K562 (cell line): ENCODE results near the gene MYMX. TPM values are rescaled to one million over a fixed set of nuclear protein-coding genes. Genes with fewer than 3 reads are reported as not detected.

ENCODE experiments used
- CCAR2 ChIP-seq: fragments of 200-400 bp; formaldehyde crosslinking; IDR thresholded peaks from 2 replicates; pipeline ENCODE4 v1.6.1; 2017; ENCODE audit warnings: mild to moderate bottlenecking, low read depth, low read length
- E4F1 ChIP-seq: fragments of 250-450 bp; sonication (Bioruptor Pico); IDR thresholded peaks from 2 replicates; pipeline ENCODE4 v1.5.0; 2021; ENCODE audit warnings: mild to moderate bottlenecking, borderline replicate concordance
- ETV1 ChIP-seq: fragments of 450-650 bp; conservative IDR thresholded peaks from 2 replicates; pipeline ENCODE4 v1.6.1; 2016; ENCODE audit warnings: missing genetic modification characterization, control low read depth, low read depth, missing compliant biosample characterization
- EZH2 ChIP-seq: IDR thresholded peaks from 2 replicates; pipeline ENCODE4 v1.6.1; 2012; ENCODE audit warnings: low read depth, mild to moderate bottlenecking, inconsistent platforms, low read length, borderline replicate concordance
- FOXM1 ChIP-seq, 2 experiments: fragments of 450-650 bp in 1 of 2; sonication (generic) in 1 of 2; formaldehyde crosslinking in 1 of 2; IDR thresholded peaks; 2 replicates each; pipeline versions ENCODE4 v1.6.1 to v1.9.0; 2017 to 2022; ENCODE audit warnings: low read depth in 2 of 2, mild to moderate bottlenecking in 2 of 2, missing genetic modification reagents in 1 of 2, moderate library complexity in 1 of 2
- GTF2F1 ChIP-seq: IDR thresholded peaks from 2 replicates; pipeline ENCODE4 v1.6.1; 2011; ENCODE audit warnings: low read depth, low read length, improper control_type of control experiment
- ILF3 ChIP-seq: fragments of 450-650 bp; IDR thresholded peaks from 2 replicates; pipeline ENCODE4 v1.6.1; 2018; ENCODE audit warnings: antibody characterized with exemption, mild to moderate bottlenecking, moderate library complexity, borderline replicate concordance
- IRF9 ChIP-seq: fragments of 450-650 bp; IDR thresholded peaks from 2 replicates; pipeline ENCODE4 v1.6.1; 2016; ENCODE audit warnings: missing biosample characterization, missing genetic modification characterization
- KAT7 ChIP-seq: sonication (generic); formaldehyde crosslinking; IDR thresholded peaks from 2 replicates; pipeline ENCODE4 v1.8.0; 2022; ENCODE audit warnings: missing genetic modification reagents, mild to moderate bottlenecking, borderline replicate concordance
- KDM5B ChIP-seq: fragments of 200-600 bp; sonication (generic); IDR thresholded peaks from 2 replicates; pipeline ENCODE4 v1.6.1; 2012; ENCODE audit warnings: low read depth, mild to moderate bottlenecking, moderate library complexity, low read length, control low read depth, inconsistent platforms; ENCODE audit not compliant: insufficient replicate concordance
- KLF10 ChIP-seq: fragments of 250-450 bp; sonication (Bioruptor Pico); IDR thresholded peaks from 2 replicates; pipeline ENCODE4 v1.6.1; 2021; ENCODE audit warnings: matching md5 sums
- KLF16 ChIP-seq: IDR thresholded peaks from 2 replicates; pipeline ENCODE4 v1.6.1; 2016; ENCODE audit warnings: antibody characterized with exemption
- MTA3 ChIP-seq: fragments of 450-650 bp; formaldehyde crosslinking; IDR thresholded peaks from 2 replicates; pipeline ENCODE4 v1.6.1; 2017; ENCODE audit warnings: mild to moderate bottlenecking, borderline replicate concordance
- SNIP1 ChIP-seq: fragments of 450-650 bp; IDR thresholded peaks from 2 replicates; pipeline ENCODE4 v1.7.1; 2017; ENCODE audit warnings: low read depth, mild to moderate bottlenecking
- ZNF395 ChIP-seq: fragments of 200-800 bp; sonication (Bioruptor generic); IDR thresholded peaks from 2 replicates; pipeline ENCODE4 v1.6.1; 2017; ENCODE audit warnings: missing genetic modification characterization, missing compliant biosample characterization
- ZNF583 ChIP-seq: fragments of 250-450 bp; sonication (Bioruptor Pico); IDR thresholded peaks from 2 replicates; pipeline ENCODE4 v1.4.0; 2020
- ZNF696 ChIP-seq: fragments of 250-450 bp; sonication (Bioruptor Pico); conservative IDR thresholded peaks from 2 replicates; pipeline ENCODE4 v1.4.0; 2020; ENCODE audit warnings: mild to moderate bottlenecking, moderate library complexity
- ZNF707 ChIP-seq: fragments of 250-450 bp; sonication (Bioruptor Pico); conservative IDR thresholded peaks from 2 replicates; pipeline ENCODE4 v1.8.0; 2022; ENCODE audit warnings: inconsistent platforms, mild to moderate bottlenecking, moderate library complexity
- polyA plus RNA-seq, 8 experiments: library from polyadenylated mRNA; depleted of rRNA in 4 of 8; stranded (reverse) in 5 of 8; unstranded in 3 of 8; fragments of >200 nt; fragmentation: Nextera tagmentation in 2 of 8; fragmentation: Illumina TruSeq in 1 of 8; extraction: Ambion mirVana in 2 of 8; extraction: Trizol in 1 of 8; gene quantifications; 2 replicates each; pipeline versions ENCODE4 v1.2.1 to v1.2.3, GENCODE V29; 2011 to 2014; ENCODE audit warnings: inconsistent platforms in 1 of 8, missing spikeins in 1 of 8
- total RNA-seq, 7 experiments: library from RNA; depleted of rRNA in 6 of 7; stranded (reverse); fragments of >200 nt in 6 of 7; fragmentation: Illumina TruSeq in 2 of 7; extraction: Trizol in 2 of 7; gene quantifications; 2 replicates each; pipeline versions ENCODE4 v1.2.1 to v1.2.3, GENCODE V29; 2011 to 2021; ENCODE audit warnings: low replicate concordance in 1 of 7

Gene MYMX
- total and polyA plus RNA-seq, 9 of the 15 experiments (the other 6 are each of a cell fraction or from before 2014, with no cell fraction given), result 0.12 TPM; not detected in 8

DNA sequence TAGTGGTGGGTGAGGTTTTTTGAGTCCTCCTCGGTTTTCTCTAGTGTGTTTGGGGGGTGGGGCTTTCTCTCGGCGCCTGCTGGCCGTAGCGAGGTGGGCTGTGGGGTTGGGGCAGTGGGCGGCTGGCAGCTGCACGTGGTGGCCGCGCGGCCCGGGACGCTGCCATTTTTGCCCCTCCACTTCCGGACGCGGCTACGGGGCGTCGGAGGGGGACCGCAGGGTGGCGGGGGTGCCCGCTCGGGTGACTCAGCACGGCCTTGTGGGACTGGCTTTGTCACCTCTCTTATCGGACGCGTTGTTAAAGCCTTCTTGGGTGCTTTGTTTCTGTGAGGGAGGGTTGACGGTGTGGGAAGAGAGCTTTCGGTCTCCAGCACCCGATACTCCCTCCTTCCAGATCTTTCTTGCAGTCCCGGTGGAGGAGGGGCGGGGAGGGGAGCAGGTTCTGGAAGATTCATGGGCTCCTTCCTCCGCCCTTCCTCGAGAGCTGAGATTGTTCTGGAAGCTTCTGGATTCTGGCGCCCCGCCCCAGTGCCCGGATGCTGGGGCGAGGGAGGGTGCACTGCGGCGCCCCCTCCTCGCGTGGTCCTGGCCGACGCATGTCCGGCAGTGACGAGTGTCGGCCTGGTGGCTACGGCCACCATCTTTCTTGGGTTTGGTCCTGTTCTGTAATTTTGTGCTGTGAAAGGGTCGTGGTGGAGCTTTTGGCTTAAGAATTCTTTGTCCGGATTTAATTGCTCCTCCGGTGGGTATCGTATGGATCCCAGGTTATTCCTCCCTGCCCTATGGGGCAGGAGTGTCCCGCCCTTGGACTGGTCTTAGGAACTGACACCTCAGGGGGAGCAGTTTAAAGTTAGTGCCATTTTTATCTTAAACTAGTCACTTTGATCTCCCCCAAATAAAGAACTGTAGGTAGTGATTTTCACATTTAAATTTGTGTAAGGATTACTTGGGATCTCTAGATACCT lies 30.9 kb downstream of the MYMX start (continued):
- TF ChIP-seq ILF3 (peak; percentile 83), KAT7 (CRISPR knock-in tag) (peak; percentile 96; the same call in 1 of the 2 replicates), SNIP1 (no peak), ZNF395 (CRISPR knock-in tag) (0 out of 2 replicates have a peak, but pooled peaks have one; percentile 16), GTF2F1 (no peak), KDM5B (no peak), MTA3 (no peak; the same call in none of the 2 replicates), FOXM1 (IDR thresholded peaks at IDR 0.05; ENCODE audit: low read depth) (no peak), FOXM1 (CRISPR knock-in tag; IDR thresholded peaks at IDR 0.05; ENCODE audit: low read depth) (peak; percentile 90), ETV1 (peak; percentile 88), ZNF696 (CRISPR knock-in tag) (no peak), ZNF583 (CRISPR knock-in tag) (peak; percentile 28; the same call in 1 of the 2 replicates), ZNF707 (no peak), E4F1 (CRISPR knock-in tag) (no peak), EZH2 (no peak), KLF16 (peak; percentile 63; the same call in 1 of the 2 replicates), KLF10 (CRISPR knock-in tag) (no peak), CCAR2 (no peak), IRF9 (tag) (no peak)
